GM19467 (cell line): ENCODE data around the gene RAB6A.

Experiments
- ATAC-seq: cut with Tn5 transposase; IDR thresholded peaks from one replicate; pipeline ENCODE4 v1.9.1; 2021; ENCODE audit warnings: mild to moderate bottlenecking, moderate library complexity; ENCODE audit not compliant: unreplicated experiment

Gene RAB6A

GRCh38 chr11:73656985-73657384 lies 103.9 kb downstream of the RAB6A start:
- no peak for ATAC-seq

- no peak for ATAC-seq
Observed at GRCh38 chr11:73655686-73656085, 105.2 kb downstream of the RAB6A start.

DNA sequence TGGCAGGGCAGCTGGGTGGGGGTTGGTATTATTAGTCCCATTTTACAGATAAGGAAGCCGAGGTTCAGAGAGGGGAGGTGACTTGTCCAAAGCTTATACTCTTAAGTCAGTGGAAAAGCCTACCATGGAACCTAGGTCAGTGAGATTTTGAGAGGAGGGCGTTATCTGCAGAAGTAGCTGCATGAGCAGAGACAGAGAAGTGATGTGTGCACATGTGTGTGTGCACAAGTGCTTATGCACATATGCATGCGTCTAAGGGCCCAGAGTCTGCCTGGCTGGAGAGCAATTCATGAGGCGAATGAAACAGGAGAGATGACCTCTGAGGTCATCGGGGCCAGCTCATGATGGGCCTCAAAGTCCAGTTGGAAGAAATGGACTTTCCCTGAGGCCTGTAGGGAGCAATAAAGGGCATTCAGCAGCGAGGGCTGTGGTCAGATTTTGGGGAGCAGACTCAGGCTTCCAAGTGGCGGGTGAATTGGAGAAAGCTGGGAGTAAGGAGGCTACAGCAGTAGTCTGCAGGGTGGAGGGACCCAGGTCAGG lies 106.3 kb downstream of the RAB6A start:
- ATAC-seq, result no peak

DNA sequence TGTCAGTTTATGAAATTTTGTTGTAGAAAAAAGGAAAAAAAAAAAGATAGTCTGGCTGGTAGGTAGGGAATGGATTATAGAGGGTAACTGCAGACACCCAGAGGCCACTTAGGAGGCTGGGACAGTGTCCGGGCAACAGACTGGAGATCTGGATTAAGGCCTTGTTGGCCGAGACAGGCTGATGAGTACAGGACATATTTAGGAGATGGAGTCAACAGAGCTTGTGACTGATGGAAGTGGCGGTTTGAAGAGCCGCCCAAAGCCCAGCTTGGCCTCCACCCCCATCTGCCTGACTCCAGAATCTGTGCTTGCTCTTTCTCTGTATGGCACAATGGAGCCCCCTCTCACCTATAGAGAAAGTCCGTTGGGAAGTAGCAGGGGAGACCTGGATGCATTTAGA lies 106.9 kb downstream of the RAB6A start:
- ATAC-seq, result no peak

DNA sequence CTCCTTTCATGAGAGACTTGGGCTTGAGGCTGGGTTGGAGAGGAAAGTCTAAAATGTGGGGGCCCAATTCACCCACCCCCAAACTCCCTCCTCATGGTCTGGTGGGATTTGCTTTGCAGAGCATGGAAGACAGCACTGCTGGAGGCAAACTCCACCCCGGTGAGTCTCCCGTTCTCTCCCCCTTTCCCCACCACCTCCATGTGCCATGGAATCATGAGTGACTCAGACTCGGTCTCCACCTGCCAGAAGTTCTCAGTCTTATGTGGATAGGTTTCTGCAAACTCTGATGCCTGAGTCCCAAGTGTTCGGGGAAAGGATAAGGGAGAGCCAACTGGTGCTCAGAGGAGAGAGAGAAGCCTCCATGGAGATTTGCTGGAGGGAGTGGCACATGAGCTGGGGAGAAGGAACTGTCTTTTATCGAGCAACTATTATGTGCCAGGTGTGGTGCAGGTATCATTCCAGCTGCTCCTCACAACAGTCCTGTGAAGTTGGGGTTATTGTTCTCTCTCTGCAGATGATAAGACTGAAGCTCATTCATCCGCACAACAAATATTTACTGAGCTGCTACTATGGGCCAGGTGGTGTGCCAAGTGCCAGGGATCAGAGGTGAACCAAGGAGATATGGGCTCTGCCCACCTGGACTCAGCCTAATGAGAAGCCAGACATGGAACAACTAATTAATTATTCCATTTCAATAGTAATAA lies 107.9 kb downstream of the RAB6A start:
- no peak for ATAC-seq

DNA sequence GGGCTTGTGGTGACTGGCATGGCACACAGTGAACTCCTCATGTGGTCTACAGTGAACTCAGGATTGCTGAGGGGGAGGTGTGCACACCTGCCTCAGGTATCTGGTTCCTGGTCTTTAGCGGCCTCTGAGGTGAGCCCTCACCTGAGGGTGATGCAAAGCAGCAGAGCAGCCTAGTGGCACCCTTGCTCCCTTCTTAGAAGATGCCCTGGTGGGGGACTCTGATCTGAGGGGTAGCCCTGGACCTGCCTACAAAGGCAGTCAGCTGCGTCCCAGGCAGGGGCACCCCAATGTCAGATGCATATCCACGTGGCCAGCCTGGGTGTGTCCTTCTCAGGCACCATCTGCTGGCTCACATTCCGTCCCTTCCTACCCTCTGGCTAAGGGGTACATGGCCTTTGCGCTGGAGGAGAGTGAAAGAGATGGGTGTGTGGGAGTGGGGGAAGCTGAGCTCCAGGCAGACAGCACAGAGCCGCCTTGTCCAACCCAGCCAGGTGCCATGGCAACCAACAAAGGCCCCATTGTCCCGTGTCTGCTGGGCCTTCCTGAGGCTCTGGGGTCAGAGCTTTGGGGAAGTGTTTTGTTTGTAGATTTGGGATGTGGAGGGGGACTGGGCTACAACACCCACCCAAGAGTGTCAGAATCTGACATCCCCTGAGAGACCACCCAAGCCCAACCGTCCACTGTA lies 108.7 kb downstream of the RAB6A start:
- no peak for ATAC-seq

DNA sequence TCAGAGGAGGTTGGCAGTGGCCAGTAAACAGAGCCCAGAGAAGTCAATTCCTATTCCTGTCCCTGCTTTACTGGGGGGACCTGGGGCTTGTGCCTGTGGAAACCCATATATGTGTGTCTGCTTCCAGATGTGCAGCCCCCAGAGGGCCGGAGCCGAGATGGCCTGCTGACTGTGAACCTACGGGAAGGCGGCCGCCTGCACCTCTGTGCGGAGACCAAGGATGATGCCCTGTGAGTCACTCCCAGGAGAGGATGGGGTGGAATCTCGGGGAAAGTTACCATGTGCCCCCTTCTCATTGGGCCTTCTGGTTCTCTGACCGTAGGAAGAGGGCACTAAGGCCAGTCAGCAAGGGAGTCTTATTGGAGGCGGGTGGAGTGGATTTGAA lies 109.2 kb downstream of the RAB6A start:
- ATAC-seq, result no peak

DNA sequence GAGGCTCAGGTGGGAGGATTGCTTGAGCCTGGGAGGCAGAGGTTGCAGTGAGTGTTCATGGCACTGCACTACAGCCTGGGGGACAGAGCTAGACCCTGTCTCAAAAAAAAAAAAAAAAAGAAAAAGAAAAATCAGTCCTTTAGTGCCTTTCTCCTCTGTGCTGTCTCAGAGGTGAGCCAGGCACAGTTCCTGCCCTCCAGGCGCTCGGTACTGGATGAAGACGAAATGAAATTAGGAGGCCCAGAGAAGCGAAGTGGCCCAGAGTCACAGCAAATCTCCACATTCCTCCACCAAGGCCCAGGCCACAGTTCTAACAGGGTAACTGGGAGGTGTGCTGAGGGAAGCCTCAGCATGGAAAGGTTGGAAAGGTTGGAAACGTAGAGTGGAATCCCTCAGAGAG lies 109.6 kb downstream of the RAB6A start:
- no peak for ATAC-seq

DNA sequence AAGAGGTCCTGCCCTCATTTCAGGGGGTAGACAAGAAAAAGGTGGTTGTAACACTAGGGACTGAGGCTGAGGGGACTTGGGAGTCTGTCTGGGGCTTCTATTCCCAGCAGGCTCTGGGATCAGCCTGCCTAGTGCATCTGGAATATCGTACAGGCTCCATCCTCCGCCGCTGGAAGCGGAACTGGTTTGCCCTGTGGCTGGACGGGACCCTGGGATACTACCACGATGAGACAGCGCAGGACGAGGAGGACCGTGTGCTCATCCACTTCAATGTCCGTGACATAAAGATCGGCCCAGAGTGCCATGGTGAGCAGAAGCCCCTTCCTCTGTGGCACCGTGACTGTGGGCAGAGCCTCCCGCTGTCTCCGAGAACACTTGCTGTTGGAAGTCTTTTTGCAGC lies 110.5 kb downstream of the RAB6A start:
- ATAC-seq, result no peak

DNA sequence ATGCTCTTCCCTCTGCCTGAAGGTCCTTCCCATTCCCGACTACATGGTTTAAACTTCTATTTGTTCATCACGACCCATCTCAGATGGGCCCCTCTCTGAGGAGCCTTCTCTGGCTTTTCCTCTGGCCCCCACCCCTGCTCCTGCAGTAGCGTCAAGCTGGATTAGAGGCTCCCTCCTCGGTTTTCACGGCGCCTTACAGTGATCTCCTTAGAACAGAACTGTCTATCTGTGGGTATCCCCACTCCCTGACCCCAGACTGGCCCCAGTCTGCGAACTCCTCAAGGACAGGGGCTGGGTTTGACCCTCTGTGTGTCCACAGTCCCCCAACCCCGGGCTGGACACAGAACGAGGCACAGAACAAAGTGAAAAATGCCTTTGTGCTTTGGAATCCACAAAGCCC lies 111.7 kb downstream of the RAB6A start:
- ATAC-seq, result no peak

- no peak for ATAC-seq
Observed at GRCh38 chr11:73648571-73649046, 112.3 kb downstream of the RAB6A start.

GRCh38 chr11:73648121-73648520 lies 112.8 kb downstream of the RAB6A start:
- no peak for ATAC-seq

DNA sequence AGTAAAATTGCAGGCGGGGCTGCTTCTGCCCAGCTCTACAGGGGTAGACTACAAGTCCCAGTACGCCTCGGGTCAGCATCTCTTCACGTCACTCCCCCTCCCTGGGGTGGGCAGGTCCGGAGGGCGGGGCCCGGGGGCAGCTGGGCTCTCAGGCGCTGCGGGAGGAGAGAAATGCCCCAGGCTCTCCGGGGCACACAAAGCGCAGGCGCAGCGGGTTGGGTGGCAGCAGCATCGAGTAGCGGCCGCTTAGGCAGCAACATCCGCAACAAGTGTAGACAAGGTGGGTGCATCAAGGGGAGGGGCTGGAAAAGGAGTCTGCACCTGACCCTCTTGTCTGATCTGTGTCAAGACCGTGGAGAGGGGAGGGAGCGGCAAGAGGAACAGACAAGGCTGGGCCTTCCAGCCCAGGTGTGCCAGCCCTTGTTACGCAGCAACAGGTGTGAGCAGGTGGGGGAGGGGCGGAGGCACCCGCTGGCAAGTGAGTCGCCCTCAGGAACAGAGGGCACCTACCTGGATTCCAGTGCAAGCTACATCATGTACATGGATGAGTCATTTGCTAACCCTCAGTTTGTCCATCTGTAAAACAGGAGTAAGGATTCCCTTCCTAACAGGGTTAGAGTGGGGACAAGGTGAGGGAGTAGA lies 113.3 kb downstream of the RAB6A start:
- ATAC-seq, result peak; percentile 71

DNA sequence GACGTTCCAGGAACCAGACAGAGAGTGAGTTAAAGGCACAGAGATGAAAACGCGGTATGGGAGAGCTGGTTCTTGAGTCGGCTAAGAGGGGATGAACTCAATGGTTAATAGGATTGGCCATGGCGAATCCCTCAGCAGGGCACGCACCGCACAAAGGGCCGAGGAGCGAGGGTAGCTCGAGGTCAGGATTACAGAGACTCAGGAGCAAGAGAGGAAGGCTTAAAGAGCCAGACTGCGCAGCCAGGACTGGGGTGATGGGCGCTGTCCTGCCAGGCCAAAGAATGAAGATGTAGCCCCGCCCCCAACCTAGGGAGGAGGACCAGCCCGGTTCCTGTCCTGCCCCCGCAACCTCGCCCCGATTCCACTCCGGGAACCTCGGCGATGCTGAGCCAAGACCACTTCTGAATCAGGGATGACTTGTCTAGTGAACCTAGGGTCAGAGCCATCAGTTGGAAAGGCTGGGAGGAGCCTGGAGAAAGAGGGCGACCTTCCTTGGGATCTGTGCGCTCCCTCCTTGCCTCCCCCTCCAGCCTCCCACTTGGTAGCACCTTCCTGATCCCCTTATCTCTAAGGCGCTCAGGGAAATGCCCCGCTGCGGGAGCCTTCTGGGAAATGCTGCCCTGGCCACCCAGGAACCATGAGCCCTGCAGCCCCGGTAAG lies 114.8 kb downstream of the RAB6A start, which contains the start of gene PLEKHB1:
Gene PLEKHB1 (plus strand): TSS at position 610 of the 660 bp plus-strand sequence. CDS start 28 bp downstream, at position 638.
- no peak for ATAC-seq

DNA sequence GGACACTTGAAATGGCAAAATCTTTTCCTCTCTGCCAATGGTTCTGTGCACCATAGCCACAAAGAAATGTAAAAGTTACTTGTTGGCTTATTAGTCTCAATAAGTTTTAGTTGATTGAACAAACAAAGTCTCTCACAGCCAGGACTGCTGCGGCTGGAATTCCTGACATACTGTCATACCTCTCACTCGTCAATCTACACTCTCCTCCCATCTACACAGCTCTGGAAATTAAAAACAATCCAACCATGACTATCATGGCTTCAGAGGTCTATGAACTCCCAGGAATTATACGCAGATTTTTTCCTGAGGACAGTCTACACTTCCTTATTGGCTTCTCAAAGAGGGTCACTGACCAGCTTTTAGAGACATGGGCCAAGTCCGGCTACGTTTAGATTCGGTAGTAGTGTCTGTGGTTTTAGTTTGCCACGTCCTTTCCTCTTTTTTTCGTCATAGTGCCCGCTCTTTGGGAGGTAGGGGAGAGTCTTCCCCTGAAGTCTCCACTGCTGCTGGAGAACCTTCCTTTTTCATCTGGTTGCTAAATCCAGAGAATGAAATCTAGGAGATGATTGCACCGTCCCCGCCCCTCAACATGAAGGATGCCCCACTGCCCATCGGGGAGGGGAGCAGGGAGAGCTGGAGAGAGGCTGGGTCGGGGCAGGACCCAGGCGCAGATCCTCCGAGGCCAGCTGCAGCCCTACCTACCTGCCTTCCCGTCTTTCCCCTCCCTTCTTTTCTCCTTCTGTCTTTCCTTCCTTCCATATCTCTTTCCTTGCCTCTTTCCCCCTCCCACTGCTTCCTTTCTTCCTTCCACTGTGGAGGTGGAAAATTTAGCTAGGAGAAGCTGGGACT lies 115.5 kb downstream of the RAB6A start:
- no peak for ATAC-seq

- ATAC-seq, result no peak
Observed at GRCh38 chr11:73641668-73642067, 119.2 kb downstream of the RAB6A start.

DNA sequence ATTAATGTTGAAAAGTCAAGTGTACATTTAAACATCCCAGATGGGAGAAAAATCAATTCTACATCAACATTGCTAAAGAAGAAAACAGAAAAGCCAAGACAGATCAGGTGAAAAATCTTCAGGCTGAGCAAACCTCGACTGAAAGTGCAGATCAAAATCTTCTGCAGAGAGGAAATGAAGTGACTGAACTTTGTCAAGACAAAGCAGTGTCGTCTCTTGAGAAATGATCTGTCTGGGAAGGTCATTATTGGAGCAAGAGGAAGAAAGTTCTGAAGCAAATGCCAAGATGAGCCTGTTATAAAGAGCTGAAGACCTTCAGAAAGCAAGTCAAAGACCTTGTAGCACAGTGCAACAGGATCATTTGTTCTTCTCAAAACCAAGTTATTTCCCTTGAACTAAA lies 120.3 kb downstream of the RAB6A start:
- no peak for ATAC-seq

DNA sequence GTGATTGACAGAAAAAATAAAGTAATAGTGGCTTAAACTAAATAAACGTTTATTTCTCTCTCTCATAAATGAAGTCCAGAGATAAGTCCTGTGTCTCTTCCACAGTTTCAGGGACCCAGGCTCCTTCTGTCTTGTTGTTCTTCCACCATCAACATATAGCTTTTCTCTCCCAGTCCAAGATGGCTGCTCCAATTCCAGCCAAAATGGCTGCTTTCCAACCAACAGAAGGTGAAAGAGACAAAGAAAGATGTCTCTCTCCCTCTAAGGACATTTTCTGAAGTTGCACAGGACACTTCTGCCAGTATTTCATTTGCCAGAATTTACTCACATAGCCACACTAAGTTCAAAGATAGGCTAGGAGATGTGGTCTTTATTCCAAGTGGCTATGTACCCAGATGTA lies 123.9 kb downstream of the RAB6A start:
- no peak for ATAC-seq

- no peak for ATAC-seq
Observed at GRCh38 chr11:73636249-73636648, 124.6 kb downstream of the RAB6A start.

- ATAC-seq, result no peak
Observed at GRCh38 chr11:73635721-73636120, 125.2 kb downstream of the RAB6A start.
